NB4 (cell line): Measurements from ENCODE around the gene CELF1.

Source experiments
- MYC ChIP-seq: IDR thresholded peaks from 2 replicates; pipeline ENCODE4 v1.6.1; 2011; ENCODE audit warnings: low read depth, low read length
- TF ChIP-seq, protein P1 (sequence below): IDR thresholded peaks from one replicate; pipeline ENCODE4 v1.5.1; 2012; ENCODE audit warnings: low read depth, low read length
- TF ChIP-seq, protein P2 (sequence below): IDR thresholded peaks from 2 replicates; pipeline ENCODE4 v1.6.1; 2011; ENCODE audit warnings: low read depth, low read length

DNA sequence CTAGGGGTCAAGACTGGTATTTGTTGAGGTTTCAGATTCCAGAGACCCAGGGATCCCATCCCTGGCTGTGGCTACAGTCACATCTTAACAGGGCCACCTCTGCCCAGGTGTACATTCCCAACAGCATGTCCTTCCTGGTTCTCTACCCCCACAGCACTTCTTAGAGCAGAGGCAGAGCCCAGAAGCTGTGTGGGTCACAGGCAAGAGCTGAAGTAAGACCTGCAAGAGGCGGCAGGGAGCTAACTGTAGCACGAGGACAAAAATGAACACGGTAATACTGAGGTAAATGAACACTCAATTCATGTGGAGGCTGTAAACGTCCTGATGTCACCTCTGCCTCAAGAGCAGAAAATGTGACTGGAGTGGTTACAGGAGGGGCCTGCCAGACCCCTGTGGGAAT, 82.3 kb downstream of the CELF1 start:
- no peak for TF ChIP-seq MYC
- TF ChIP-seq, protein P1, sequence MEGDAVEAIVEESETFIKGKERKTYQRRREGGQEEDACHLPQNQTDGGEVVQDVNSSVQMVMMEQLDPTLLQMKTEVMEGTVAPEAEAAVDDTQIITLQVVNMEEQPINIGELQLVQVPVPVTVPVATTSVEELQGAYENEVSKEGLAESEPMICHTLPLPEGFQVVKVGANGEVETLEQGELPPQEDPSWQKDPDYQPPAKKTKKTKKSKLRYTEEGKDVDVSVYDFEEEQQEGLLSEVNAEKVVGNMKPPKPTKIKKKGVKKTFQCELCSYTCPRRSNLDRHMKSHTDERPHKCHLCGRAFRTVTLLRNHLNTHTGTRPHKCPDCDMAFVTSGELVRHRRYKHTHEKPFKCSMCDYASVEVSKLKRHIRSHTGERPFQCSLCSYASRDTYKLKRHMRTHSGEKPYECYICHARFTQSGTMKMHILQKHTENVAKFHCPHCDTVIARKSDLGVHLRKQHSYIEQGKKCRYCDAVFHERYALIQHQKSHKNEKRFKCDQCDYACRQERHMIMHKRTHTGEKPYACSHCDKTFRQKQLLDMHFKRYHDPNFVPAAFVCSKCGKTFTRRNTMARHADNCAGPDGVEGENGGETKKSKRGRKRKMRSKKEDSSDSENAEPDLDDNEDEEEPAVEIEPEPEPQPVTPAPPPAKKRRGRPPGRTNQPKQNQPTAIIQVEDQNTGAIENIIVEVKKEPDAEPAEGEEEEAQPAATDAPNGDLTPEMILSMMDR: no peak
- TF ChIP-seq, protein P2, sequence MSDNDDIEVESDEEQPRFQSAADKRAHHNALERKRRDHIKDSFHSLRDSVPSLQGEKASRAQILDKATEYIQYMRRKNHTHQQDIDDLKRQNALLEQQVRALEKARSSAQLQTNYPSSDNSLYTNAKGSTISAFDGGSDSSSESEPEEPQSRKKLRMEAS: no peak
